Fibroblast of mammary gland (primary cell): ENCODE data around the gene CCDC30.
A peak's percentile ranks its signal among the peaks of the same experiment; 100 is the strongest.

ENCODE experiments used
- DNase-seq: peaks from one replicate; pipeline ENCODE4 v3.0.0-alpha.2; 2010; ENCODE audit warnings: low read depth
- H3K4me3 ChIP-seq: 2 replicates; pipeline ENCODE4 v1.5.1; 2011; ENCODE audit warnings: low read depth, mild to moderate bottlenecking, low read length, moderate library complexity; ENCODE audit not compliant: control insufficient read depth
- TF ChIP-seq, protein P1 (sequence below): conservative IDR thresholded peaks from 2 replicates; pipeline ENCODE4 v1.5.1; 2011; ENCODE audit warnings: low read depth, low read length, inconsistent platforms; ENCODE audit not compliant: control insufficient read depth, insufficient read depth

Gene CCDC30

DNA sequence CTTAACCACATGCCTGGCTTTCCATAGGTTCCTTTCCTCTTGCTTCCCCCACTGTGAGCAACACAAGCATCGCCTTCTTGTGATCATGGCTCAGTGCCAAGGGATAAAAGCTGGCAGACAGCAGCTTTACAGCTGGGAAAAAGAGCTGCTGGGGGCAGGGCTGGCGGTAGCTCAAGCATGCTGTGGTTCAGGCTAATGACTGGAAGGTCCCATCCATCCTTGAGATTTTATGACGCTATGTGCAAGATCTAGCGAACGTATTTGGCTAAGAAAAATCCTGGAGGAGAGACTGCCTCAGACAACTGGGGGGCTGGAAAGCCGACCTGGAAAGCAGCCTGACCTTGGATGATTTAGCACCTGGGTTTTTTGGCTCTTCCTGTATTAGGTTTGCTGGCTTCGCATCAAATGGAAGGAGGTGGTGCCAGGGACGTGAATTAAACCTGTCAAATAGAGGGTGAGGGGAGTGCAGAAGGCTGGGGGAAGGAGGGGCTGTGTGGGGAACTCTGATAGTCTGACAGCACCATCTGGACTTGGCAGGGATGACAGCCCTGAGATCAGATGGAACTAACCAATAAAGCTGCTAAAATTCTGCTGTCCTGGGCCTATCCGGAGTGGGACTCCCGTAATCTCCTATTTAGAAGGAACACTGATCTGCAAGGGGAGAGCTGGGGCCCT lies 42.0 kb upstream of the CCDC30 start:
- H3K4me3 ChIP-seq: no peak overlapping the region
- peak; percentile 94 for DNase-seq
- TF ChIP-seq, protein P1, sequence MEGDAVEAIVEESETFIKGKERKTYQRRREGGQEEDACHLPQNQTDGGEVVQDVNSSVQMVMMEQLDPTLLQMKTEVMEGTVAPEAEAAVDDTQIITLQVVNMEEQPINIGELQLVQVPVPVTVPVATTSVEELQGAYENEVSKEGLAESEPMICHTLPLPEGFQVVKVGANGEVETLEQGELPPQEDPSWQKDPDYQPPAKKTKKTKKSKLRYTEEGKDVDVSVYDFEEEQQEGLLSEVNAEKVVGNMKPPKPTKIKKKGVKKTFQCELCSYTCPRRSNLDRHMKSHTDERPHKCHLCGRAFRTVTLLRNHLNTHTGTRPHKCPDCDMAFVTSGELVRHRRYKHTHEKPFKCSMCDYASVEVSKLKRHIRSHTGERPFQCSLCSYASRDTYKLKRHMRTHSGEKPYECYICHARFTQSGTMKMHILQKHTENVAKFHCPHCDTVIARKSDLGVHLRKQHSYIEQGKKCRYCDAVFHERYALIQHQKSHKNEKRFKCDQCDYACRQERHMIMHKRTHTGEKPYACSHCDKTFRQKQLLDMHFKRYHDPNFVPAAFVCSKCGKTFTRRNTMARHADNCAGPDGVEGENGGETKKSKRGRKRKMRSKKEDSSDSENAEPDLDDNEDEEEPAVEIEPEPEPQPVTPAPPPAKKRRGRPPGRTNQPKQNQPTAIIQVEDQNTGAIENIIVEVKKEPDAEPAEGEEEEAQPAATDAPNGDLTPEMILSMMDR: no peak

DNA sequence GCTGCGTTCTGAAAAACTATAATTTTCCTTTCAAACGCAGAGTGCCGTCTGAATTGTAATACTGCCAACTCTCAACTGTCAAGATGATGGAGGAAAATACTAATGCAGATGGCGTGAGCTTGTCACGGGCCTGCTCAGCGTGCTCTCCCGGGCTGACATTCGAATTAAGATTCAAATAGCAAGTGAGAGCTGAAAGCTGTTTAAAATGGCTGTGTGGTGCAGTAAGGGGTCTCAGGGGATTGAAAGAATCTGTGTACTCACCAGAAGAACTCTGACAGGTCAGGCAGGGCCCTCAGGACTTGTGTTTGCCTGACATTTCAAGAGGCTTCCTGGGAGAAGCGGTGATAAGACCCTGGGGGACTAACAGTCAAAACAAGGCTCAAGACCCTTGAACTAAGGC lies 40.3 kb upstream of the CCDC30 start:
- TF ChIP-seq, protein P1: no peak
- DNase-seq: no peak
- H3K4me3 ChIP-seq: no peak overlapping the region

DNA sequence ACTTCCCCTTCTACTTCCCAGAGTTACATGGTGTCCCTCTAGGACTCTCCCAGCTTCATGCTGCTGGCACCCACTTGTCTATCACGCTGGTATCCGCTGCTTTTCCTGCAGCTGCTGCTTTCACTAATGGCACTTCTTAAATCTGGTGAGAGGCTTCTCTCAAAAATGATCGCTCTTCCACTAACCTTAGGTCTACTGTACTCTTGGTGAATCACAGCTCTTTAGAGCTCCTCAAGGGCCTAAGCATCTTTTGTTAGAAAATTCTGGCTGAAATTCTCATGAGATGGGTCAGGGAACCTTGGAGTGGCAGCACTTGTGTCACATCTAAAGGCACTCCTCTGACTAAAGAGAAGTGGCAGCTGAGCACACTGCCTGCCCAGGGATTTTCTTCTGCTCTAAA lies 39.4 kb upstream of the CCDC30 start:
- H3K4me3 ChIP-seq: no peak overlapping the region
- TF ChIP-seq, protein P1: no peak
- no peak for DNase-seq

DNA sequence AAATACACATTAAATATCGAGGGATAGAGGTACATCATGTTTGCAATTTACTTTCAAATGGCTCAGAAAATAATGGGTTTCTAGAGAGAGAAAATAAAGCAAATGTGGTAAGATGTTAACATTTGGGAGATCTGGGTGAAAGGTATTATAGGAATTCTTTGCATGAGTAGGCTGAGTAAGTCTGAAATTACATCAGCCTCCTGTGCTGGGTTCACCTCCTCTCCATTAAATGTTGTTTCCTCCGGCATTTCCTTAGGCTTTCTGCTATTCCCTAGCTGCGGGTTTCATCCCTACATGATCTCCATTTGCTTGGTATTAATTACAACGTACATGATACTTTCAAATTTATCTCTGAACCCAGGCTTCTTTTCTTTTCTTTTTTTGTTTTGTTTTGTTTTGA lies 38.9 kb upstream of the CCDC30 start:
- TF ChIP-seq, protein P1: no peak
- no peak overlapping the region for H3K4me3 ChIP-seq
- DNase-seq: peak; percentile 35

DNA sequence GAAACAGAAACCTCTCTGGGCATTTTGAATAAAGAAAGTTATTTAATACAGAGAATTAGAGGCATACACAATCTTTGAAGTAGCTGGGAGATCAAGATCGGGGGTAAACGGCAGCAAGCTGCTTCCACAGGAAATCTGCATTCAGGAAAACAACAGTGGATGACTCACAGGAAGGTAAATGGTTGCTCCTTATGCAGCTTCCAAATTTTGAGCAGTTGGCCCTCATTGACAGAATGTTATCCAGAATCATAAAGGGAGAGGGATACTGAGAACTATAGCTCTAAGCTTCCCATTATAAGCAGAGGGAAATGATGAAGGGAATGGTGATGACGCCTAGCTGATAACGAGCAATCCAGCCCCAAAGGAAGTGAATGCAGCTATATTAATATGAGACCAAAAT lies 35.8 kb upstream of the CCDC30 start:
- no peak for DNase-seq
- H3K4me3 ChIP-seq: no peak overlapping the region
- TF ChIP-seq, protein P1: no peak

DNA sequence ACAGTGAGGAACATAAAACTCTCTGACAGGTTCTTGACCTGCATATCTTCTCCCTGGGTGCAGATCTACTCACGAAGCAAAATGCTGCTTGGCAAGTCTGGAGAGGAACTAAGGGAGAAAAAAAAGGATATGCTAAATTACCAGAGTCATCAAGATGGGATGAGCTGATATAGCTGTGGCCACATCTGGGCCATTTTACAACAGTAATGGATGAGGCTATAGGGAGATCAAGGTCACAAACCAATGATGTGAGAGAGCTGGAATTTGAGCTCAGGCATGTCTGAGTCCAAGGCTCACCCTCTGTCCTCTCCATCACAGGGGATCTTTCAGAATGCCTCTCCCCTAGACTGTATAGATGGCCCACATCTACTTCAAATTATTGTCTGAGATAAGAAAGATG lies 33.5 kb upstream of the CCDC30 start:
- TF ChIP-seq, protein P1: no peak
- H3K4me3 ChIP-seq: no peak overlapping the region
- peak; percentile 41 for DNase-seq
